ENCODE data around the gene FMR1NB.

DNA sequence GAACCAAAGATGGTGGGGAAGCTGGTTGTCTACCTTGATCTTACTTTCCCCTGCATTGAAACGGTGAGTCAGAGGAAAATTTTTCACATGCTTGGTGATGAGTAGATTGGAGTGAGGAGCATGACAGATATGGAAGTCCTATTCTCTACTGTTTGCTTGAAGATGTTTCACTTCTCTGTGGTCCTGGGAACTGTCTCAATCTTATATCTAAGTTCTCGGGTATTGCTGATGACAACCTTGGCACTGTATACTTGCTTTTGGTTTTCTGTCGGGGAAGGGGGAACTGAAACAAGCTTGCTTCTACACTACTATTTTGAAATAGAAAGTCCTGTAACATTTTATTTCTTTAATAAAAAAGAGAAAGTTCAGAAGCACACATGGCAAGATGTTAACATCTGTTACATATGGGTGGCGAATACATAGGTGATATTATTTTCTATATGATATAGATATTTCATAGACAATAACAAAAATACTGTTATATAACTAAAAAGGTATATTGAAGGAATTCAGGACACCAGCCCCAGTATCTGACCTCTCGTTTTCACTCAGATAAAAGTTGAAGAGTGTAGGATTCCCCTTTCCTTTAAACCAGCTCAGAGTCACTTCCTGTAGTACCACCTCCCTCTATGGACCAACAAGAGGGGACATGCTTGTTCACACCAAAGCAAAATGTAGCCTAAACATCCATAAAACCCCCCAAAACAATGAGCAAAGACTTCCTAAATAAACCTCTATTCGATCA, 88.8 kb downstream of the FMR1NB start:
- TF ChIP-seq, protein P1, sequence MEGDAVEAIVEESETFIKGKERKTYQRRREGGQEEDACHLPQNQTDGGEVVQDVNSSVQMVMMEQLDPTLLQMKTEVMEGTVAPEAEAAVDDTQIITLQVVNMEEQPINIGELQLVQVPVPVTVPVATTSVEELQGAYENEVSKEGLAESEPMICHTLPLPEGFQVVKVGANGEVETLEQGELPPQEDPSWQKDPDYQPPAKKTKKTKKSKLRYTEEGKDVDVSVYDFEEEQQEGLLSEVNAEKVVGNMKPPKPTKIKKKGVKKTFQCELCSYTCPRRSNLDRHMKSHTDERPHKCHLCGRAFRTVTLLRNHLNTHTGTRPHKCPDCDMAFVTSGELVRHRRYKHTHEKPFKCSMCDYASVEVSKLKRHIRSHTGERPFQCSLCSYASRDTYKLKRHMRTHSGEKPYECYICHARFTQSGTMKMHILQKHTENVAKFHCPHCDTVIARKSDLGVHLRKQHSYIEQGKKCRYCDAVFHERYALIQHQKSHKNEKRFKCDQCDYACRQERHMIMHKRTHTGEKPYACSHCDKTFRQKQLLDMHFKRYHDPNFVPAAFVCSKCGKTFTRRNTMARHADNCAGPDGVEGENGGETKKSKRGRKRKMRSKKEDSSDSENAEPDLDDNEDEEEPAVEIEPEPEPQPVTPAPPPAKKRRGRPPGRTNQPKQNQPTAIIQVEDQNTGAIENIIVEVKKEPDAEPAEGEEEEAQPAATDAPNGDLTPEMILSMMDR (IDR thresholded peaks at IDR 0.05), result no peak
- TF ChIP-seq EP300 (IDR thresholded peaks at IDR 0.05) (no peak), POLR2AphosphoS5 (IDR thresholded peaks at IDR 0.05) (no peak)
